Measurements from ENCODE around the gene AKT1.

- TF ChIP-seq CTCF (IDR thresholded peaks at IDR 0.05 in 4 of 5, conservative IDR thresholded peaks at IDR 0.05 in 1 of 5): no peak
- TF ChIP-seq POLR2A (IDR thresholded peaks at IDR 0.05): no peak
These were observed 25.8 kb upstream of the AKT1 start for GRCh38 chr14:104821229-104821945.
